GM20000 (cell line): ENCODE measurements around the gene C19orf12.

ENCODE experiments used
- DNase-seq: peaks from one replicate; pipeline ENCODE4 v3.0.0; 2012; ENCODE audit warnings: low spot score
- TF ChIP-seq, protein P1 (sequence below): IDR thresholded peaks from 2 replicates; pipeline ENCODE4 v1.5.1; 2012; ENCODE audit warnings: mild to moderate bottlenecking, control low read depth; ENCODE audit errors: extremely low read depth, missing control alignments

The C19orf12 gene

DNA sequence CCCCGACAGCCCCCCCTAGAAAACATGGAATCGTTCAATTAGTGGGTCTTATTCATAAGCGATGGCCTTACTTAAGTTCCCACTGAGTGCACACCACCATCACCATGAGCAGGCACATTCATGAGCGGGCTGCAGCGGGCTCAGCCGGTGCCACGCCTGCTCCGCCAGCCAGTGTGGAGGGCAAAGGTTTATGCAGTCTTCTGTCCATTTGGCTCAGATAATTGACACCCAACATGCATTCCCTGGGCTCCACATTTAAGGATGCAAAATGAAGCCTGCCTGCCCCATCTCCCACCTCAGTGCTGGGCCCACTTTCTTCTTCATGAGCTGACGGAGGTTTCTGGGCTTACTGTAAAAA, 12.1 kb downstream of the C19orf12 start:
- TF ChIP-seq, protein P1, sequence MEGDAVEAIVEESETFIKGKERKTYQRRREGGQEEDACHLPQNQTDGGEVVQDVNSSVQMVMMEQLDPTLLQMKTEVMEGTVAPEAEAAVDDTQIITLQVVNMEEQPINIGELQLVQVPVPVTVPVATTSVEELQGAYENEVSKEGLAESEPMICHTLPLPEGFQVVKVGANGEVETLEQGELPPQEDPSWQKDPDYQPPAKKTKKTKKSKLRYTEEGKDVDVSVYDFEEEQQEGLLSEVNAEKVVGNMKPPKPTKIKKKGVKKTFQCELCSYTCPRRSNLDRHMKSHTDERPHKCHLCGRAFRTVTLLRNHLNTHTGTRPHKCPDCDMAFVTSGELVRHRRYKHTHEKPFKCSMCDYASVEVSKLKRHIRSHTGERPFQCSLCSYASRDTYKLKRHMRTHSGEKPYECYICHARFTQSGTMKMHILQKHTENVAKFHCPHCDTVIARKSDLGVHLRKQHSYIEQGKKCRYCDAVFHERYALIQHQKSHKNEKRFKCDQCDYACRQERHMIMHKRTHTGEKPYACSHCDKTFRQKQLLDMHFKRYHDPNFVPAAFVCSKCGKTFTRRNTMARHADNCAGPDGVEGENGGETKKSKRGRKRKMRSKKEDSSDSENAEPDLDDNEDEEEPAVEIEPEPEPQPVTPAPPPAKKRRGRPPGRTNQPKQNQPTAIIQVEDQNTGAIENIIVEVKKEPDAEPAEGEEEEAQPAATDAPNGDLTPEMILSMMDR = no peak
- DNase-seq = no peak

DNA sequence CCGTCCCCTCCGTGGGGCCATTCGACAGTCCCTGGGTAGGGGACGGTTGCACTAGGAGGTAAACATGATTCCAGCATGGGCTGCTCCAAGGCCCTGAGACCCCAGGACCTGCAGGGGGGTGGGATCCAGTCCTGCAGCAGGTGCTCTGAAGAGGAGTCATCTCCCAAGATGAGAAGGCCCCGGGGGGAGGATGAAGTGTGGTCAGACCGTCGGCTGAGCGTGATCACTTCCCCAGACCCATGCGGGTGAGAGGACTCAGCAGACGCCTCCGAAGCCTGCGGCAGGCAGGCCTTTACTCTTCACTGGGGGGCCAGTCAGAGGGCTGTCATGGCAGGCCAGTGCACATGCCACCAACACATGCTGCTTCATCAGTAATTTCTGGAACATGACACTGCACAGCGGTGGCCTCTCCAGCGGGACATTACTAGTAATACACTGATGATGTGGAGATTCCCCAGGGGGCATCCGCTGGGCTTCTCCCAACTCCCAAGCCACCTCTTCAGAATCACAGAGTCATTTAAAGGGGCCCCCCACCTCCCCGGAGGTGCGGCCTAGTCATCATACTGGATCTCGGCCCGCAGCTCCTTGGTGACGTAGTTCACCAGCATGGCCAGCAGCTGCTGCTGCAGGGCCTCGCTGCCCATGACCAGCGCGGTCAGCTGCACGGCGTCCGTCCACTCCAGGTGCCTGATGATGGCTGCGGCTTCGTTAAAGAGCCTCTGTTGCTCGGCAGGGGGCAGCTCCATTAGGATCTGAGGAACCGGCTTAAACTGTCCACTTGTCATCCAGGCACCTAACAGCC, 12.7 kb downstream of the C19orf12 start:
- no peak for DNase-seq
- TF ChIP-seq, protein P1 = no peak

GRCh38 chr19:29700498-29700897, 14.6 kb downstream of the C19orf12 start:
- TF ChIP-seq, protein P1 = no peak
- DNase-seq = no peak

GRCh38 chr19:29699861-29700260, 15.2 kb downstream of the C19orf12 start:
- TF ChIP-seq, protein P1 = no peak
- DNase-seq = no peak

DNA sequence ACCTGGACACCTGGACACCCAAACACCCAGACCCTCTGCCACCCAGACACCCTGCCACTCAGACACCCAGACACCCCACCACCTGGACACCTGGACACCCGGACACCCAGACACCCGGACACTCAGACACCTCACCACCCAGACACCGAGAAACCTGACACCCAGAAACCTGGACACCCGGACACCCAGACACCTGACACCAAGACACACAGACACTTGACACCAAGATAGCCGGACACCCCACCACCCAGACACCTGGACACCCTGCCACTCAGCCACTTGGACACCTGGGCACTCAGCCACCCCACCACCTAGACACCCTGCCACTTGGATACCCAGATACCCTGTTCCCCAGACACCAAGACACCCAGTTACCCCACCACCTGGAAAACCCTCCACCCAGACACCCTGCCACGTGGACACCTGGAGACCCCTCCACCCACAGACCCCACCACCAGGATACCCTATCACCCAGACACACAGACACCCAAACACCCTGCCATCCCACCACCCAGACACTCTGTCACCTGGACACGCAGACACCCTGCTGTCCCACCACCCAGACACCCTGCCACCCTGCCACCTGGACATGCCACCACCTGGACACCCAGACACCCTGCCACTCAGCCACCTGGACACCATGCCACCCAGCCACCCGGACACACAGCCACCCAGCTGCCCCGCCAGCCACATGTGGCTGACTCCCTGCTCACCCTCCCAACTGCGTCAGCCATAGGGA, 17.4 kb downstream of the C19orf12 start:
- TF ChIP-seq, protein P1 = no peak
- DNase-seq = no peak

DNA sequence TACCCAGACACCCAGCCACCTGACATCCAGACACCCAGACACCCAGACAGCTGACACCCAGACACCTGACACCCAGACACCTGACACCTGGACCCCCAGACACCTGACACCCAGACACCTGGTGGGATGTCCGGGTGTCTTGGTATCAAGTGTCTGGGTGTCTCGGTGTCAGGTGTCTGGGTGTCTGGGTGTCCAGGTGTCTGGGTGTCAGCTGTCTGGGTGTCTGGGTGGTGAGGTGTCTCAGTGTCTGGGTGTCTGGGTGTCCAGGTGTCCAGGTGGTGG, 18.6 kb downstream of the C19orf12 start:
- TF ChIP-seq, protein P1 = no peak
- no peak for DNase-seq

- TF ChIP-seq, protein P1 = no peak
- DNase-seq = no peak
These were observed 19.1 kb downstream of the C19orf12 start for GRCh38 chr19:29695765-29696564.
